B cell (primary cell): Measurements from ENCODE around the gene SMIM7. TPM values are rescaled to one million over a fixed set of nuclear protein-coding genes. Genes with fewer than 3 reads are reported as not detected.

Source experiments
- ATAC-seq: fragments of 200-7000 bp; cut with Tn5 transposase; one replicate; pipeline ENCODE4 v1.10.0; 2021; ENCODE audit warnings: low read depth, mild to moderate bottlenecking, moderate number of reproducible peaks, moderate library complexity
- CTCF ChIA-PET: fragments of 350-600 bp; sonication (Branson Sonifier 250); formaldehyde crosslinking; loops from one replicate; lab custom pipeline; 2021; ENCODE audit warnings: antibody characterized with exemption, inconsistent platforms; lab: Charles Lee
- POLR2A ChIA-PET: fragments of 350-600 bp; sonication (Branson Sonifier 250); formaldehyde crosslinking; loops from one replicate; lab custom pipeline; 2021; ENCODE audit warnings: antibody characterized with exemption; lab: Charles Lee
- DNase-seq: peaks from one replicate; pipeline ENCODE4 v3.0.0; 2013
- H2AFZ ChIP-seq: 2 replicates; pipeline ENCODE4 v1.6.1; 2012; ENCODE audit warnings: mild to moderate bottlenecking, low read depth, low read length; ENCODE audit not compliant: insufficient read depth, poor library complexity, severe bottlenecking
- H3K27ac ChIP-seq, 2 donors: 1 replicate in 1 of 2; 2 replicates in 1 of 2; pipeline ENCODE4 v1.5.1; 2012 to 2013; ENCODE audit warnings: low read length in 2 of 2, mild to moderate bottlenecking in 2 of 2, moderate library complexity in 1 of 2
- H3K27me3 ChIP-seq, 4 experiments: fragments of 200-600 bp in 1 of 4; sonication (generic) in 1 of 4; replicated peaks in 1 of 4; 1 replicate in 2 of 4; 2 replicates in 2 of 4; pipeline versions ENCODE4 v1.6.1 to v1.7.0; 2013 to 2016; ENCODE audit warnings: low read length in 3 of 4, mild to moderate bottlenecking in 2 of 4, mixed read lengths in 1 of 4, moderate library complexity in 1 of 4; ENCODE audit not compliant: insufficient read depth in 4 of 4, control insufficient read depth in 3 of 4; ENCODE audit errors: control extremely low read depth in 1 of 4
- H3K36me3 ChIP-seq, 2 experiments: replicated peaks in 1 of 2; 1 replicate in 1 of 2; 2 replicates in 1 of 2; pipeline versions ENCODE4 v1.6.1 to v1.7.1; 2013; ENCODE audit warnings: low read length in 1 of 2; ENCODE audit not compliant: insufficient read depth in 2 of 2, control insufficient read depth in 1 of 2; ENCODE audit errors: control extremely low read depth in 1 of 2, extremely low read depth in 1 of 2
- H3K4me1 ChIP-seq, 2 donors: fragments of 200-600 bp in 1 of 2; sonication (generic) in 1 of 2; 1 replicate in 1 of 2; 2 replicates in 1 of 2; pipeline versions ENCODE4 v1.5.1 to v1.6.1; 2013 to 2017; ENCODE audit warnings: low read length in 2 of 2; ENCODE audit not compliant: control insufficient read depth in 2 of 2, insufficient read depth in 2 of 2
- H3K4me2 ChIP-seq: replicated peaks from 2 replicates; pipeline ENCODE3; 2012; ENCODE audit warnings: mild to moderate bottlenecking, low read depth, low read length; ENCODE audit not compliant: poor library complexity, severe bottlenecking
- H3K4me3 ChIP-seq, 5 experiments: fragments of 200-600 bp in 1 of 5; sonication (generic) in 1 of 5; 1 replicate in 3 of 5; 2 replicates in 2 of 5; pipeline versions ENCODE4 v1.5.1 to v1.7.0; 2011 to 2016; ENCODE audit warnings: low read length in 4 of 5, mild to moderate bottlenecking in 4 of 5, low read depth in 2 of 5, control low read depth in 1 of 5, moderate library complexity in 1 of 5; ENCODE audit not compliant: insufficient read depth in 1 of 5; ENCODE audit errors: control extremely low read depth in 1 of 5, extremely low read depth in 1 of 5
- H3K79me2 ChIP-seq: fragments of 200-600 bp; sonication (generic); one replicate; pipeline ENCODE4 v1.6.0; 2016; ENCODE audit warnings: low read length; ENCODE audit not compliant: control insufficient read depth, insufficient read depth
- H3K9ac ChIP-seq: fragments of 200-600 bp; sonication (generic); 2 replicates; pipeline ENCODE4 v1.6.1; 2017; ENCODE audit warnings: mild to moderate bottlenecking, low read length, moderate library complexity
- H3K9me3 ChIP-seq, 3 donors: one replicate each; pipeline versions ENCODE4 v1.6.1 to v1.7.1; 2013; ENCODE audit warnings: low read length in 2 of 3; ENCODE audit not compliant: control insufficient read depth in 2 of 3, insufficient read depth in 1 of 3; ENCODE audit errors: control extremely low read depth in 1 of 3
- H4K20me1 ChIP-seq: 2 replicates; pipeline ENCODE4 v1.6.0; 2012; ENCODE audit warnings: mild to moderate bottlenecking, low read length; ENCODE audit not compliant: insufficient read depth, control insufficient read depth, poor library complexity, severe bottlenecking
- H3K27ac Mint-ChIP-seq: one replicate; pipeline ENCODE4 v1.8.0; 2021; ENCODE audit warnings: mixed read lengths
- H3K27me3 Mint-ChIP-seq: one replicate; pipeline ENCODE4 v1.8.0; 2021; ENCODE audit warnings: mixed read lengths
- H3K4me1 Mint-ChIP-seq: one replicate; pipeline ENCODE4 v1.8.0; 2021; ENCODE audit warnings: mixed read lengths
- H3K4me3 Mint-ChIP-seq: one replicate; pipeline ENCODE4 v1.8.0; 2021; ENCODE audit warnings: mixed read lengths
- H3K9me3 Mint-ChIP-seq: one replicate; pipeline ENCODE4 v1.8.0; 2022; ENCODE audit warnings: mixed read lengths; ENCODE audit not compliant: insufficient read depth
- EZH2 ChIP-seq: IDR thresholded peaks from 2 replicates; pipeline ENCODE4 v1.6.1; 2012; ENCODE audit warnings: borderline replicate concordance, low read depth, mild to moderate bottlenecking, moderate library complexity, low read length; ENCODE audit not compliant: insufficient read depth, poor library complexity, severe bottlenecking
- WGBS: methylation state at CpG from one replicate; pipeline ENCODE4 v1.1.5; 2013; ENCODE audit warnings: missing lambda C conversion rate; ENCODE audit not compliant: insufficient coverage; 5-methylcytosine and 5-hydroxymethylcytosine counted together
- intact Hi-C: fragments of 100-400 bp; cut with micrococcal nuclease; formaldehyde crosslinking; loops from one replicate; pipeline ENCODE4 v1.10.0; 2022
- polyA plus RNA-seq: library from polyadenylated mRNA; depleted of rRNA; stranded (reverse); fragments of >200 nt; gene quantifications from 2 replicates; pipeline ENCODE4 v1.2.3, GENCODE V29; 2012
- total RNA-seq, 2 donors: library from RNA; stranded (reverse); fragments of 120-200 nt in 1 of 2; gene quantifications; 1 replicate in 1 of 2; 2 replicates in 1 of 2; pipeline versions ENCODE4 v1.2.3 to v1.2.4, GENCODE V29; 2013 to 2022
- TF ChIP-seq, protein P1 (sequence below): fragments of 200-600 bp; IDR thresholded peaks from one replicate; pipeline ENCODE4 v1.8.0; 2022; ENCODE audit warnings: antibody characterized with exemption, mild to moderate bottlenecking

The SMIM7 gene
- total and polyA plus RNA-seq, 2 donors (not counting 1 experiment from before 2014, with no cell fraction given): 54.7 to 133 TPM

DNA sequence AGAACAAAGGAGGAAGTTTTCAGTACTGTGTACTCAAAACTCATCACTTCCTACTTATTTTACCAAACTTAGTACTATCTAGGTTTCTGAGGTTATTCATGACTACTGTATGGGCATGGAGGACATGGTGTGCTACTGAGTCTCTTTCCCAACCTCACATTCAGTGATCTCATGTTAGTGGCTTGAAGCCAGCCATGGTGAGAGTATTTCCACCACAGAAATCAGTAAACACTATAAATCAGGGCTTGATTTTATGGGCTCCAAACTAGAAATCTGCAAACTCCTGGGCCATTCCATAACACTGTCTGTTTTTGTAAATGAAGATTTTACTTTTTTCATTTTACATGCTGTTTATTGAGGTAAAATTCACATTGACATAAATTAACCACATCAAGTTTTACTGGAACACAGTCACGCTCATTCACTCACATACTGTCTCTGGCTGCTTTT is 51.6 kb downstream of the SMIM7 start:
- Mint-ChIP-seq H3K9me3 (no peaks in the 10 kb centered on the region), H3K4me3 (peak overlapping the region; percentile 40), H3K27me3 (no peaks in the 10 kb centered on the region), H3K4me1 (peaks cover 79% of the 10 kb centered on the region), H3K27ac (peak overlapping the region; percentile 79)
- H3K9ac ChIP-seq: no peak overlapping the region
- no CpG with 5 or more reads among the region's 1 CpG for WGBS
- H3K27ac ChIP-seq: peak overlapping the region; percentile 10 to 56
- DNase-seq (no peak), ATAC-seq (no peak)
- H3K27me3 ChIP-seq: no peaks in the 10 kb centered on the region
- no peak overlapping the region for H3K4me3 ChIP-seq
- intact Hi-C loops: no loop called here
- H3K36me3 ChIP-seq: peaks cover 0 to 11% of the 10 kb centered on the region in 2 experiments
- peaks cover 100% of the 10 kb centered on the region for H3K79me2 ChIP-seq
- H4K20me1 ChIP-seq: peaks cover 81% of the 10 kb centered on the region
- CTCF ChIA-PET: interaction anchor here (1.1 kb wide), 1 partner anchor 10 kb away, joined by 3 read pairs; no protein-coding TSS in a partner anchor
- peaks cover 0 to 2% (median 0%) of the 10 kb centered on the region in 3 donors for H3K9me3 ChIP-seq
- peak overlapping the region; percentile 37 for H3K4me2 ChIP-seq
- H3K4me1 ChIP-seq: peaks cover 47 to 57% of the 10 kb centered on the region in 2 donors
- POLR2A ChIA-PET: no interaction called here
- H2AFZ ChIP-seq: no peak overlapping the region
- TF ChIP-seq, protein P1, sequence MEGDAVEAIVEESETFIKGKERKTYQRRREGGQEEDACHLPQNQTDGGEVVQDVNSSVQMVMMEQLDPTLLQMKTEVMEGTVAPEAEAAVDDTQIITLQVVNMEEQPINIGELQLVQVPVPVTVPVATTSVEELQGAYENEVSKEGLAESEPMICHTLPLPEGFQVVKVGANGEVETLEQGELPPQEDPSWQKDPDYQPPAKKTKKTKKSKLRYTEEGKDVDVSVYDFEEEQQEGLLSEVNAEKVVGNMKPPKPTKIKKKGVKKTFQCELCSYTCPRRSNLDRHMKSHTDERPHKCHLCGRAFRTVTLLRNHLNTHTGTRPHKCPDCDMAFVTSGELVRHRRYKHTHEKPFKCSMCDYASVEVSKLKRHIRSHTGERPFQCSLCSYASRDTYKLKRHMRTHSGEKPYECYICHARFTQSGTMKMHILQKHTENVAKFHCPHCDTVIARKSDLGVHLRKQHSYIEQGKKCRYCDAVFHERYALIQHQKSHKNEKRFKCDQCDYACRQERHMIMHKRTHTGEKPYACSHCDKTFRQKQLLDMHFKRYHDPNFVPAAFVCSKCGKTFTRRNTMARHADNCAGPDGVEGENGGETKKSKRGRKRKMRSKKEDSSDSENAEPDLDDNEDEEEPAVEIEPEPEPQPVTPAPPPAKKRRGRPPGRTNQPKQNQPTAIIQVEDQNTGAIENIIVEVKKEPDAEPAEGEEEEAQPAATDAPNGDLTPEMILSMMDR: no peak
- TF ChIP-seq EZH2: no peak

- CTCF ChIA-PET: interaction anchor here (1.1 to 2.3 kb wide), 2 partner anchors 10 to 20 kb away, joined by 3 to 8 read pairs; no protein-coding TSS in a partner anchor
- Histone ChIP-seq H3K9ac (no peak overlapping the region), H3K36me3 (peaks cover 0 to 11% of the 10 kb centered on the region in 2 experiments), H3K9me3 (peaks cover 0 to 2% (median 0%) of the 10 kb centered on the region in 3 donors), H2AFZ (no peak overlapping the region), H4K20me1 (peaks cover 81% of the 10 kb centered on the region), H3K4me1 (peaks cover 46 to 57% of the 10 kb centered on the region in 2 donors), H3K27ac (peak overlapping the region in 1 of 2 donors; percentile 56), H3K4me3 (no peak overlapping the region), H3K27me3 (no peaks in the 10 kb centered on the region), H3K79me2 (peaks cover 100% of the 10 kb centered on the region), H3K4me2 (peak overlapping the region; percentile 37)
- Mint-ChIP-seq H3K4me1 (peaks cover 74% of the 10 kb centered on the region), H3K9me3 (no peaks in the 10 kb centered on the region), H3K4me3 (no peak overlapping the region), H3K27ac (peak overlapping the region; percentile 42), H3K27me3 (no peaks in the 10 kb centered on the region)
- DNase-seq: no peak
- ATAC-seq: no peak
- intact Hi-C loops: no loop called here
- WGBS: 91% methylated on average over 8 of the region's 12 CpGs
- no peak for TF ChIP-seq EZH2
- TF ChIP-seq, protein P1: no peak
- POLR2A ChIA-PET: interaction anchor here (0.5 kb wide), 1 partner anchor 128 kb away, joined by 4 read pairs; no protein-coding TSS in a partner anchor
Measured at GRCh38 chr19:16607819-16608218, 52.1 kb downstream of the SMIM7 start.
